Cardiac fibroblast (primary cell): ENCODE data around the gene OR6X1.

ENCODE experiments used
- DNase-seq, 2 donors: peaks; one replicate each; pipeline versions ENCODE4 v3.0.0 to v3.0.0-alpha.2; 2010; ENCODE audit warnings: low read depth in 2 of 2
- H3K4me3 ChIP-seq, 2 donors: replicated peaks in 1 of 2; 1 replicate in 1 of 2; 2 replicates in 1 of 2; pipeline ENCODE4 v1.5.1; 2011; ENCODE audit warnings: low read depth in 2 of 2, low read length in 2 of 2, mild to moderate bottlenecking in 2 of 2, moderate library complexity in 1 of 2
- TF ChIP-seq, protein P1 (sequence below): IDR thresholded peaks from one replicate; pipeline ENCODE4 v1.5.1; 2011; ENCODE audit warnings: low read depth, mild to moderate bottlenecking, low read length, inconsistent platforms

Gene OR6X1

DNA sequence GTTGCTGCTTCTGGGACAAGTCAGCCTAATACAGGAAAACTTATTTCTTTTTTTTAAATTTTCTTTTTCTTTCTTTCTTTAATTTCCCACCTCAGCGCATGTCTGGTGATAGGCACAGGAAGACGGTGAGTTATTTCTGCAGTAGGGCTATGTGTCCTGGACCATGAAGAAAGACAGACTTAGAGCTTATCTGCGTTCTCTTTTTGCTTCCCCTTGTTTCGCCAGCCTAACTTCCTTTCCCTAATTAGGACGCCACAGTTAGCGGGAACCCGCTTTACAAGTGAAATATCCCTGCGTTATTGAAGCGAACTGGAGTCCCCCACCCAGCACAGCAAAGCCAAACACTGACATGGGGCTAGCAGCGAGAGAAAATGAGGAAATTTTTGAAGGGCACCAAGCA is 43.2 kb upstream of the OR6X1 start:
- TF ChIP-seq, protein P1, sequence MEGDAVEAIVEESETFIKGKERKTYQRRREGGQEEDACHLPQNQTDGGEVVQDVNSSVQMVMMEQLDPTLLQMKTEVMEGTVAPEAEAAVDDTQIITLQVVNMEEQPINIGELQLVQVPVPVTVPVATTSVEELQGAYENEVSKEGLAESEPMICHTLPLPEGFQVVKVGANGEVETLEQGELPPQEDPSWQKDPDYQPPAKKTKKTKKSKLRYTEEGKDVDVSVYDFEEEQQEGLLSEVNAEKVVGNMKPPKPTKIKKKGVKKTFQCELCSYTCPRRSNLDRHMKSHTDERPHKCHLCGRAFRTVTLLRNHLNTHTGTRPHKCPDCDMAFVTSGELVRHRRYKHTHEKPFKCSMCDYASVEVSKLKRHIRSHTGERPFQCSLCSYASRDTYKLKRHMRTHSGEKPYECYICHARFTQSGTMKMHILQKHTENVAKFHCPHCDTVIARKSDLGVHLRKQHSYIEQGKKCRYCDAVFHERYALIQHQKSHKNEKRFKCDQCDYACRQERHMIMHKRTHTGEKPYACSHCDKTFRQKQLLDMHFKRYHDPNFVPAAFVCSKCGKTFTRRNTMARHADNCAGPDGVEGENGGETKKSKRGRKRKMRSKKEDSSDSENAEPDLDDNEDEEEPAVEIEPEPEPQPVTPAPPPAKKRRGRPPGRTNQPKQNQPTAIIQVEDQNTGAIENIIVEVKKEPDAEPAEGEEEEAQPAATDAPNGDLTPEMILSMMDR, result no peak
- no peak overlapping the region for H3K4me3 ChIP-seq
- peak in 1 of 2 donors; percentile 6 for DNase-seq

DNA sequence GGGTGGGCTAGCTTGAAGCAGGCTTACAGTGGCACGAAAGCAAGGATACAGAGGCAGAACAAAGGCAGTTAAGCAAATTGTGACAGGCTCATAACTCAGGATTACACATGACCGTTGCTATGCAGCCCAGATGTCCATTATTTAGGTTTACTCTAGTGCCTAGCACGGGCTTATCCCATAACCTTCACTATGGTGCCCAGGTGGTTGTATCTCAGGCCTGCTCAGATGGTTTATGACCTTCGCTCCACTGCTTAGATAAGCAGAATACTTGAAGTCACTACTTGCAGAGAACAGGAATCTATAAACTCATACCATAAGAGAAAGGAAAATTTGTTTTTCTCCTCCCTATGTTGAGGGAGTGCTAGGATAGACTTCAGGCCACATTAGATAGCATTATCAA is 42.8 kb upstream of the OR6X1 start:
- no peak for DNase-seq
- TF ChIP-seq, protein P1, result no peak
- H3K4me3 ChIP-seq, result no peak overlapping the region

DNA sequence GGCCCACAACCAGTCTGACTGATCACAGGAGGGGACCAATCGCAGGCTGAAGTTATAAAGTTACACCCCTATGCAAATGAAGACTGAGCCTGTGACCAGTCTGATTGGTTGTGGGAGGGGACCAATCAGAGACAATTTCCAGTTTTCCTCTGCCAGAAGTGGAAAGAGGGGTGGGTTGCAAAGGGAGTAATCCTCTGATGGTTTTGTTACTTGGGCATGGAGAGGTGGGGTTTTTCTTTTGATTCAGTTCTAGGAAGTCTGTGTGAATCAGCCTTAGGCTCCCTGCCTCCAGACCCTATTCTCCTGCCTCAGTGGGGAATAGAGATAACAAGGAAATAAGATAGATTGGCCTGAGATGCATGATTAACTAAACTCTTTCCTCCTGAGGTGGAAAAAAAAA is 41.9 kb upstream of the OR6X1 start:
- TF ChIP-seq, protein P1, result no peak
- DNase-seq, result no peak
- H3K4me3 ChIP-seq, result no peak overlapping the region

DNA sequence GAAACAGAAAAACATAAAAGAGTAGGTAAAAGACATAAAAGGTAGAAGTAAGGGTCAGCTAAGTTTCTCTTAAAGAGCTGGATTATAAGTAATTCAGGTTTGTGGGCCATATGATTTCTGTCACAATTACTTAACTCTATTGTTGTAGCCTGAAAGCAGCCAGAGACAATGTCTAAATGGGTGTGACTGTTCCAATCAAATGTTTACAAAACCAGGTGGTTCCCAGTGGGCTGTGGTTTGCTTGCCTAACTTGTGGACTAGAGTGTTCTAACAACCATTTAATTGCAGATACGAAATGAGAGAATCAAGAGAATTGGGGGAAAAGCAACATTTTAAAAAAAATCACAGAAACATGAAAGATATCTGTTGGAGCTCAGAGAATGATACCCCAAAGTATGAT is 29.2 kb upstream of the OR6X1 start:
- no peak for DNase-seq
- H3K4me3 ChIP-seq, result no peak overlapping the region
- TF ChIP-seq, protein P1, result no peak

DNA sequence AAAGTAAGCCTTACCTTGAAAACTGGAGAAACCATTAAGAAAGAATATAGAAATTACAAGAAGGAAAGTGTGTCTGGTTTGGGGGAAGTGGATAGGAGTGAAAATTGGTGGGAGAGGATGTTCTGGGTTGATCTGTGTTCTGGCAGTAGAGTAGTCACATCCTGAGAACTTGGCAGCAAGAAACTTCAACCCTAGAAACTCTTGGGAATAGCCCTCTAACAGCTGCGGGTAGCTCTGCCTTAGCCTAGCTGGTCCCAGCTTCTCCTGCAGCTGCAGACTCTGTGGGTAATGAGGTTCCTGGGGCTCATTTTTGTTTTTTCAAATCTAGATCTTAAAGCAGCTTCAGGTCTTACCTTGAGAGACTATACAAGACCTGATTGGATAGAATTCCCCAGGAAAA is 24.2 kb upstream of the OR6X1 start:
- no peak for DNase-seq
- no peak overlapping the region for H3K4me3 ChIP-seq

GRCh38 chr11:123775715-123776549 is 21.6 kb upstream of the OR6X1 start:
- TF ChIP-seq, protein P1, result no peak
- no peak for DNase-seq
- H3K4me3 ChIP-seq, result no peak overlapping the region

More for the DNA sequence above, 24.2 kb upstream of the OR6X1 start:
- TF ChIP-seq, protein P1, result no peak

- no peak overlapping the region for H3K4me3 ChIP-seq
- DNase-seq, result no peak
- TF ChIP-seq, protein P1, result no peak
Measured at GRCh38 chr11:123775289-123775688, 21.0 kb upstream of the OR6X1 start.
